SK-N-SH treated with all-trans-retinoic acid at 6 μM for 48 hours (cell line): ENCODE data around the gene PKDREJ.
"Not testable (repeated sequence)": the region's sequence is repeated elsewhere in the genome, so short reads cannot be mapped to it uniquely, and the experiment has no call there.

Experiments used
- ATAC-seq: fragments of 200-7000 bp; cut with Tn5 transposase; 3 replicates; pipeline ENCODE4 v1.9.1; 2020; ENCODE audit warnings: mild to moderate bottlenecking, moderate library complexity
- ARNTL ChIP-seq: fragments of 450-650 bp; formaldehyde crosslinking; IDR thresholded peaks from 2 replicates; pipeline ENCODE4 v1.5.0; 2020; ENCODE audit warnings: low read depth, mild to moderate bottlenecking, moderate library complexity, borderline replicate concordance
- CSDC2 ChIP-seq: fragments of 250-450 bp; sonication (Bioruptor Pico); IDR thresholded peaks from 2 replicates; pipeline ENCODE4 v1.5.0; 2020; ENCODE audit warnings: mild to moderate bottlenecking, moderate library complexity
- ESRRG ChIP-seq: fragments of 250-450 bp; sonication (Bioruptor Pico); IDR thresholded peaks from 2 replicates; pipeline ENCODE4 v1.6.1; 2021; ENCODE audit warnings: mild to moderate bottlenecking
- GLIS3 ChIP-seq: fragments of 250-450 bp; sonication (Bioruptor Pico); IDR thresholded peaks from 2 replicates; pipeline ENCODE4 v1.5.0; 2020; ENCODE audit warnings: mild to moderate bottlenecking, moderate library complexity
- ISL1 ChIP-seq: fragments of 250-450 bp; sonication (Bioruptor Pico); IDR thresholded peaks from 2 replicates; pipeline ENCODE4 v2.1.2; 2022; ENCODE audit warnings: mild to moderate bottlenecking, moderate library complexity
- OSR1 ChIP-seq: fragments of 250-450 bp; sonication (Bioruptor Pico); IDR thresholded peaks from 2 replicates; pipeline ENCODE4 v1.8.0; 2022; ENCODE audit warnings: moderate library complexity, mild to moderate bottlenecking, inconsistent platforms
- PATZ1 ChIP-seq: fragments of 250-450 bp; sonication (Bioruptor Pico); IDR thresholded peaks from 2 replicates; pipeline ENCODE4 v1.8.0; 2020; ENCODE audit warnings: mild to moderate bottlenecking, moderate library complexity, borderline replicate concordance
- POU6F1 ChIP-seq: fragments of 250-450 bp; sonication (Bioruptor Pico); IDR thresholded peaks from 2 replicates; pipeline ENCODE4 v1.8.0; 2021; ENCODE audit warnings: low read depth, mild to moderate bottlenecking, moderate library complexity, borderline replicate concordance
- PPARA ChIP-seq: fragments of 250-450 bp; sonication (Bioruptor Pico); IDR thresholded peaks from 2 replicates; pipeline ENCODE4 v1.5.0; 2020; ENCODE audit warnings: mild to moderate bottlenecking, borderline replicate concordance
- SNAI2 ChIP-seq: fragments of 250-450 bp; sonication (Bioruptor Pico); IDR thresholded peaks from 2 replicates; pipeline ENCODE4 v1.5.0; 2020; ENCODE audit warnings: mild to moderate bottlenecking, moderate library complexity
- TCF4 ChIP-seq: fragments of 250-450 bp; sonication (Bioruptor Pico); IDR thresholded peaks from 2 replicates; pipeline ENCODE4 v1.8.0; 2021; ENCODE audit warnings: mild to moderate bottlenecking, moderate library complexity, borderline replicate concordance
- TOX ChIP-seq: fragments of 250-450 bp; sonication (Bioruptor Pico); IDR thresholded peaks from 2 replicates; pipeline ENCODE4 v1.8.0; 2021; ENCODE audit warnings: mild to moderate bottlenecking, moderate library complexity, borderline replicate concordance
- TSHZ2 ChIP-seq: fragments of 250-450 bp; sonication (Bioruptor Pico); IDR thresholded peaks from 2 replicates; pipeline ENCODE4 v1.5.0; 2020; ENCODE audit warnings: mild to moderate bottlenecking, moderate library complexity
- ZC3H10 ChIP-seq: fragments of 250-450 bp; sonication (Bioruptor Pico); IDR thresholded peaks from 2 replicates; pipeline ENCODE4 v1.5.1; 2021; ENCODE audit warnings: mild to moderate bottlenecking, moderate library complexity
- ZFP3 ChIP-seq: fragments of 250-450 bp; sonication (Bioruptor Pico); IDR thresholded peaks from 2 replicates; pipeline ENCODE4 v1.5.0; 2020; ENCODE audit warnings: mild to moderate bottlenecking, moderate library complexity
- ZNF565 ChIP-seq: fragments of 450-650 bp; formaldehyde crosslinking; conservative IDR thresholded peaks from 2 replicates; pipeline ENCODE4 v1.5.0; 2020; ENCODE audit warnings: low read depth, mild to moderate bottlenecking, moderate library complexity
- ZNF70 ChIP-seq: fragments of 450-650 bp; formaldehyde crosslinking; IDR thresholded peaks from 2 replicates; pipeline ENCODE4 v1.5.0; 2020; ENCODE audit warnings: mild to moderate bottlenecking, moderate library complexity
- ZNF8 ChIP-seq: fragments of 450-650 bp; formaldehyde crosslinking; IDR thresholded peaks from 2 replicates; pipeline ENCODE4 v1.5.0; 2020; ENCODE audit warnings: mild to moderate bottlenecking, moderate library complexity

The PKDREJ gene

GRCh38 chr22:46267431-46268279 is 4.5 kb upstream of the PKDREJ start, which contains the start of gene TTC38:
Gene TTC38 (plus strand): TSS chr22:46268008. CDS start chr22:46268040, 32 bp downstream.
- ATAC-seq: peak; percentile 98
- TF ChIP-seq ZNF8 (CRISPR knock-in tag) (no peak), SNAI2 (CRISPR knock-in tag) (no peak), TSHZ2 (CRISPR knock-in tag) (no peak)

- ATAC-seq: not testable (repeated sequence)
These were observed 2.5 kb upstream of the PKDREJ start for GRCh38 chr22:46265627-46266026.

- not testable (repeated sequence) for ATAC-seq
These were observed 1.4 kb upstream of the PKDREJ start for GRCh38 chr22:46264520-46264919.

- no peak for ATAC-seq
- TF ChIP-seq ISL1 (CRISPR knock-in tag): no peak
- TF ChIP-seq TCF4 (CRISPR knock-in tag): no peak
- no peak for TF ChIP-seq OSR1 (CRISPR knock-in tag)
- no peak for TF ChIP-seq GLIS3 (CRISPR knock-in tag)
- no peak for TF ChIP-seq ZC3H10
- TF ChIP-seq ZNF565: no peak
- no peak for TF ChIP-seq CSDC2 (CRISPR knock-in tag)
- no peak for TF ChIP-seq PPARA (CRISPR knock-in tag)
- no peak for TF ChIP-seq TSHZ2 (CRISPR knock-in tag)
- TF ChIP-seq, all 23 proteins: peak for 0
These were observed 511 bp downstream of the PKDREJ start for GRCh38 chr22:46262449-46263215.

- no peak for ATAC-seq
- TF ChIP-seq SNAI2 (CRISPR knock-in tag): no peak
- no peak for TF ChIP-seq GLIS3 (CRISPR knock-in tag)
- TF ChIP-seq ZNF8 (CRISPR knock-in tag): no peak
- no peak for TF ChIP-seq POU6F1 (CRISPR knock-in tag)
- no peak for TF ChIP-seq ESRRG (CRISPR knock-in tag)
- TF ChIP-seq TOX: no peak
- no peak for TF ChIP-seq TSHZ2 (CRISPR knock-in tag)
- TF ChIP-seq TCF4 (CRISPR knock-in tag): no peak
- TF ChIP-seq ZNF70 (CRISPR knock-in tag): no peak
- no peak for TF ChIP-seq ZFP3 (CRISPR knock-in tag)
- TF ChIP-seq CSDC2 (CRISPR knock-in tag): no peak
- TF ChIP-seq PPARA (CRISPR knock-in tag): no peak
- no peak for TF ChIP-seq PATZ1 (CRISPR knock-in tag)
- TF ChIP-seq ARNTL (CRISPR knock-in tag): no peak
- no peak for TF ChIP-seq ISL1 (CRISPR knock-in tag)
These were observed 3.1 kb downstream of the PKDREJ start for GRCh38 chr22:46260038-46260437.
